Measurements from ENCODE around the gene AGTR1.
"Not testable (repeated sequence)": the region's sequence is repeated elsewhere in the genome, so short reads cannot be mapped to it uniquely, and the experiment has no call there.

Gene AGTR1

DNA sequence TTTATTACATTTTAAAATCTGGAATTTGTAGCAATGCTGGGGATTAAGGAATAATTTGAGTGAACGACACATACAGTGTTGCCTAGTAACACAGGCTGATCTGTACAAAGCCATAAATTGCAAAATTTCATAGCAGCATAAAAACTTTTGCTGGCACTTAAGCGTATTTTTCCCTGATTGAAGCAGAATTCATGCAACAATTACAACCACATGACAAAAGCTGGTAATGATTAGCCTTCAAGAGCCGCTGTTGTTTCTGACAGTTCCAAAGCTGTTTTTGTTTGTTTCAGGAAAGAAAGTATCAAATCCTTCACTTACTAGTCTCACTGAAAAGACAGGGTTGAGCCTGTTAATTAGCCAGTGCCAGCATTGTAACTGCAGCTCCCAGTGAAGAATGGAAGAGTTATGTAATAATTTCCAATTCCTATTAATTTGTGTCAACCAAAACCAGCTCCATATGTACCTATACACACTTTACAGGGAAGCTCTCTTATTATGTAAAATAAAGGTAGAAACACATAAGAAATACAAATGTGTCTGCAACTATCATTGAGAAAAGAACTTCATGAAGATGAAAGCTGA lies 60.7 kb downstream of the AGTR1 start:
- no peak for DNase-seq (ENCODE audit: low read depth in 2 of 2)

DNA sequence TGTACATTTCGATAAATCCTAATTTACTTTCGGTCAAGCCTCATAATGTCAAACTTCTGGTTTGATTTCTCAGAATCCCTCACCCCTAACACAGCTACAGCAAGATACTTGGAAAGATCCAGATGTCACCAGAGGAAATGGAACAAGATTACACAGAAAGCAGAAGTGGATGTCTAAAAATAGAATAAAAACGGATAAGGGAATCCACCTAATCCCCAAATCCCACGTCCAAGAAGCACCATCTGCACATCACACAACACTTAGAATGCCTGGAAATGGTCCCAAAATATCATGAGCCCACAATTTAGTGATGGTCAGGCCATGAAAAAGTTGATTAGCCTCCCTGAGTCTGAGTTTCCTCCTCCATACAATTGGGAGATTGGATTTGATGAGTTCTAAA lies 61.7 kb downstream of the AGTR1 start:
- no peak for DNase-seq (ENCODE audit: low read depth in 2 of 2)

DNA sequence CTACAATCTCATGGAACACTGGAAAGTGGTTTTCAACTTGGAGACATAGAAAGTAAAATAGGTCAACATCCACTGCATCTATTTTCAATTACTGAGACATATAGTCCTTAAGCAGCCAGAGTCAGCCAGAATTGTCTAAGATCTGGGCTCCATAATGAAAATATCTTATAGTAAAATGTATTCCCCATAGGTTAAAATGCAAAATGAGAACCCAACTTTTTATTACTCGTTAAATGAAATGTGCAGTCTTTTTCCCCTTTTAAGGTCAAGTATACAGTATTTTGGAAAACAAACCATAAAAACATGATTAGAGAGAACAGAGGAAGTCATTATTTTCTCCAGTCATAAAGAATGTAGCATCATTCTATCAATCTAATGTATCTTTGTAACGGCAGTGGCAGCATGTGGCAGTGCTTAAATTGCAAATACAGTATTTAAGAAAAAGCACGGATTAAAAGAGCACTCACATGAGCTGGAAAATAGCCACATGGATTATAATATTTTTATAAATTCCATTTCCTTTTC lies 65.5 kb downstream of the AGTR1 start:
- DNase-seq (ENCODE audit: low read depth in 2 of 2): no peak

DNA sequence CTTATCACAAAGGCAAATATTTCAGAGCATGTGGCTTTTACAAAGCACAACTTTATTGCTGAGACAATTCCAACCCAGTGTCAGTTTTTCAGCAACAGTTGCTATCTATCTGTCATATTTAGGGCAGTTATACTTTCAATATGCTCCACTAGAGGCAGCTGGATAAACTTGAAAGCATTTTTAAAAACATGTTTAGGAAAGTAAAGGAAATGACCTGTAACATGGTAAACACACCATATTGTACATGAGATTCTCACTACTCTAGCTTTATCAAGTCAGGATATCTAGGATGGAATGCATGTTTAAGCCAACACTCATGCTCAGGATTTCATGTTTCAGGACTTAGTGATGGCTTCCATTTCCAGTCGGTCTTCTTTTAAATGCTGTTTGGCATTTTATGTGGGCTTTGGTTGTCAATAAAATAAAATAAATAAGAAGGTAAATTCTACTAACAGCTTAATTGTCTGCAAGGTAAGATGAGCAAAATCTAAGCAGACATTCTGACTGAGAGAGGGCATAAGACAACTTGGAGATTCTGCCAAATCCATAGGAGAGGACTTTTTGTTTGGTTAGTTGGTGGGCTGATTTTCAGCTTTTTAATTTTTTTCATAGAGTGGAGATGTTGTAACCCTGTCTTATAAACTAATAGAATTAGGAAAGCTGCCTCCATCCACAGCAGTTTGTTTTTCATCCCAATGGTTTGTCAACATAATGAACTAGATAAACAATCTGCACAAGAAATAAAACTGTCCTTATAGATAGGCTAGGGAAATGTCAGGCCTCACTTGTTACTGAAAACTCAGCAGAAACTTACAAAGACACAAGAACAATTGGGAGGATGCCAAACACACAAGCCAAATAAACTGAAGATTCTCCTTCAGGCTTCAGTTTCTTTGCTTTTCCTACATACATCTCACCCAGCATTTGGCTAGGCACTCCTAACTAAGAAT lies 66.6 kb downstream of the AGTR1 start:
- DNase-seq (ENCODE audit: low read depth in 2 of 2): no peak

DNA sequence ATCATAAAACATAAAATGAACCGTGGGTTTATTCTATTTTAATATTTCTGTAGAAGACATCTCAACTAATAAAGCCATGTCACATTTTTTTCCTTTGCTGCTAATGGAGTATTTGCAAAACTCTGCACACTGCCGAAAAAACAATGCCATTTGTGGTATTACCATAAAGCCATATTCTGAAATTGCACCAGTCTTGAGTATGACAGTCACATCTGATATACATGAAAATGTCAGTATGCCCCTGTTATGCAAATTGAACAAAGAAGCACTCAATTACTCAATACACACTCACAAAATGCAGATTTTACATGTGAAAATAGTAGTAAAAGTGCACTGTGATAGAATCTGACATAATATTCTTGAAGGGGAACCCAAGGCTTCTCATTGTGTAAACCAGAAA lies 74.7 kb downstream of the AGTR1 start:
- no peak for DNase-seq (ENCODE audit: low read depth in 2 of 2)

DNA sequence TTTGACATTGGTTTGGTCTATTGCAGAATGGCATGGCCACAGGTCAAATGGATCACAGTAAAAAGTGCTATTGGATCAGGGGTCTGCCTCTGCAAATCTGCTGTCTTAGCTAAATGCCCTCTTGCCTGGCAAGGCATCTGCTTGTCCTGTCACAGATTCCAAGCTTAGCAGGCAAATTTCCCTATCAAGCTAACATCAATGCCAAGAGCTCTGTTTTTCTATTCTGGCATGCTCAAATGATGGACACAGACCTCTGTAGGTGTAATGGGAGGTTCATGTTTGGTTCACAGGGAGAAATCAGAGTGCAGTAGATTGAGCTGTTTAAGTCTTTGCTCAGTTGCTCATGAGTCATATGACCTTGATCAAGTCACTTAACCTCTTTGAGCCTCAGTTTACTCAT lies 75.1 kb downstream of the AGTR1 start:
- DNase-seq (ENCODE audit: low read depth in 2 of 2): no peak

DNA sequence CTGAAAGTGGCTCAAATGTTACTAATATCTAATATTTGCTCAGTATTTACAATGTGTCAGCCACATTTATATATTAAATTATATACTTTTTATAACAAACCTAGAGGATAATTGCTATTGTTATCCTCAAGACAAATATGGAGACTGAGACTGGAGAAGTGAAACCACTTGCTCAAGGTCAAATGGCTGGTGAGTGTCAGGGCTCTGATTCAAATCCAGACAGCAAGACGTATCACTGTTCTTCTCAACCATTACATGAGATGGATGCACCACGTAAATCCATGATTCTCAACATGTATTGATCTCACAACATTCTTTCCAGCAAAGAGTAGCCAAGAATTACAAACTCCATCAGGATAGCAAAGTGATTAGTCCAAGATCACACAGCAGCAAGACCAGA lies 76.1 kb downstream of the AGTR1 start:
- no peak for DNase-seq (ENCODE audit: low read depth in 2 of 2)

DNA sequence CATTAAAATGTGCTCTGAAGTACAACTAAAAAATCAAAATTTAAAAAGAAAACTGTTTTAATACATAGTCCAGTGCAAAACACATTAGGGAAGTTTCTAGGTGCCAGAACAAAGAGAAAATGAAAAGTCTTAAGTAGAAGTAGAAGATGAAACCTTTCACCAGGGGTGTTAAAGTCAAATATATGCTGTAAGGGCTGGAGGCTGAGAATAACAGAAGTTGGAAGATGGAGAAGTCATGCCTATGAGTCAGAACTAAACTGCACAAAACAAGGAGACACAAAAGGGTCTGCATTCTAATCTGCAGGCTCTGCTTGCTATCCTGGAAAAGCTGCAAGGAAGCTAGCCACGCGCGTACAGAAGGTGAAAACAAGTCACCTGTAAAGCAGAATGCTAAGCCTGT lies 81.2 kb downstream of the AGTR1 start:
- DNase-seq (ENCODE audit: low read depth in 2 of 2): no peak

DNA sequence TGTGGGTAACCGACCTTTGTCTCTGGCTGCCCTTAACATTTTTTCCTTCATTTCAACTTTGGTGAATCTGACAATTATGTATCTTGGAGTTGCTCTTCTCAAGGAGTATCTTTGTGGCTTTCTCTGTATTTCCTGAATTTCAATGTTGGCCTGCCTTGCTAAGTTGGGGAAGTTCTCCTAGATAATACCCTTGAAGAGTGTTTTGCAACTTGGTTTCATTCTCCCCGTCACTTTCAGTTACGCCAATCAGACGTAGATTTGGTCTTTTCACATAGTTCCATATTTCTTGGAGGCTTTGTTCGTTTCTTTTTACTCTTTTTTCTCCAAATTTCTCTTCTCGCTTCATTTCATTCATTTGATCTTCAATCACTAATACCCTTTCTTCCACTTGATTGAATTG lies 87.3 kb downstream of the AGTR1 start:
- not testable (repeated sequence) for DNase-seq (ENCODE audit: low read depth in 2 of 2)

DNA sequence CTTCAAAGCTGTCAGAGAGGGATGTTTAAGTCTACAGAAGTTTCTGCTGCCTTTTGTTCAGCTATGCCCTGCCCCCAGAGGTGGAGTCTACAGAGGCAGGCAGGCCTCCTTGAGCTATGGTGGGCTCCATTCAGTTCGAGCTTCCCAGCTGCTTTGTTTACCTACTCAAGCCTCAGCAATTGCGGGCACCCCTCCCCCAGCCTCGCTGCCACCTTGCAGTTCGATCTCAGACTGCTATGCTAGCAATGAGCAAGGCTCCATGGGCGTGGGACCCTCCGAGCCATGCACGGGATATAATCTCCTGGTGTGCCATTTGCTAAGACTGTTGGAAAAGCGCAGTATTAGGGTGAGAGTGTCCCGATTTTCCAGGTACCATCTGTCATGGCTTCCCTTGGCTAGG lies 88.5 kb downstream of the AGTR1 start:
- not testable (repeated sequence) for DNase-seq (ENCODE audit: low read depth in 2 of 2)

DNA sequence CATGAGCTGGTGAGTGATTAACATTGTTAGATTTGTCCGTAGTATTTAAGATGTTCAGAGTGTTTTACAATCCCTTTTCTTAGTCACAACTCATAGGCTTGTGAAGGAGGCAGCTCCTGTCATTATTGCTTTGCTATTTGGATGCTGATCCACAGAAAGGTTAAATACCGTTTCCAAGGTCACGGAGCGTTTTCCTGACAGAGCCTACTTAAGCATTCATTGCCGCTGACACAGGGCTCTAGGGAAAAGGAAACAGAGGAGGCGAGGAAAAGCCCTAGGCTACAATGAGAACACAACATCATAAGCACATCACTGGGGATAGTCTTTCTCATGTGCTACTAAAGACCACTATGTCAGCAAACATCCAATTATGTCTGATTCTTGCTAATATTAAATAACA lies 91.4 kb downstream of the AGTR1 start:
- DNase-seq (ENCODE audit: low read depth in 2 of 2): no peak

DNA sequence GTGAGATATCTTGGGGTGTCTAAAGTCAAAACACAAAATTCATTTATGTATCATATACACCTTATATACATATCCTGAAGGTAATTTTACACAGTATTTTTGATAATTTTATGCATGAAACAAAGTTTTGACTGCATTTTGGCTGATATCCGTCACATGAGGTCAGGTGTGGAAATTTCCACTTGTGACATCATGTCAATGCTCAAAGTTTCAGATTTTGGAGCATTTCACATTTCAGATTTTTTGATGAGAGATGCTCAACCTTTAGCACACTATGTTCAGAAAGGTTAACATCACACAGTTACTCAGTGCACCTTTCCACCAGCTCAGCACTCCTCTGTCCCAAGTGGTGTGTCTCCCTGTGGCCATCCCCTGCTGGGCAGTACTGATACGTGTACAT lies 92.2 kb downstream of the AGTR1 start:
- no peak for DNase-seq (ENCODE audit: low read depth in 2 of 2)

DNA sequence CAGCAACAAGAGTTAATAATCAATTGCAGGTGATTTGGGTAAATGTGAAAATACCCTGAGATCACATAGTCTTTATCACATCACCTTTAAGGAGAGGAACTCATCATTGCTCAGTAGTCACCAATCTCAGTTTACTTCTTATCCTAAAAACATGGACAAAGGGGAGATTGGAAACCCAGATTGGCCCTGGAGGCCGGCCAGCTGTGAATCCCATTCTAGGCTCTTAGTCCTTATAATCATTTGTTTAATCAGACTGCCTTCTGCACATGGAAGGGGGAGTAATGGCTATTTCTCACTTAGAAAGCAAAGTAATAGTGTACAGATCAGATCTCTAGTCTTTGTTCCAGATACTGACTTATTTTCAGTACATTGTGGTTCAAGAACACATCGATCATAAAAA lies 92.7 kb downstream of the AGTR1 start:
- DNase-seq (ENCODE audit: low read depth in 2 of 2): no peak

DNA sequence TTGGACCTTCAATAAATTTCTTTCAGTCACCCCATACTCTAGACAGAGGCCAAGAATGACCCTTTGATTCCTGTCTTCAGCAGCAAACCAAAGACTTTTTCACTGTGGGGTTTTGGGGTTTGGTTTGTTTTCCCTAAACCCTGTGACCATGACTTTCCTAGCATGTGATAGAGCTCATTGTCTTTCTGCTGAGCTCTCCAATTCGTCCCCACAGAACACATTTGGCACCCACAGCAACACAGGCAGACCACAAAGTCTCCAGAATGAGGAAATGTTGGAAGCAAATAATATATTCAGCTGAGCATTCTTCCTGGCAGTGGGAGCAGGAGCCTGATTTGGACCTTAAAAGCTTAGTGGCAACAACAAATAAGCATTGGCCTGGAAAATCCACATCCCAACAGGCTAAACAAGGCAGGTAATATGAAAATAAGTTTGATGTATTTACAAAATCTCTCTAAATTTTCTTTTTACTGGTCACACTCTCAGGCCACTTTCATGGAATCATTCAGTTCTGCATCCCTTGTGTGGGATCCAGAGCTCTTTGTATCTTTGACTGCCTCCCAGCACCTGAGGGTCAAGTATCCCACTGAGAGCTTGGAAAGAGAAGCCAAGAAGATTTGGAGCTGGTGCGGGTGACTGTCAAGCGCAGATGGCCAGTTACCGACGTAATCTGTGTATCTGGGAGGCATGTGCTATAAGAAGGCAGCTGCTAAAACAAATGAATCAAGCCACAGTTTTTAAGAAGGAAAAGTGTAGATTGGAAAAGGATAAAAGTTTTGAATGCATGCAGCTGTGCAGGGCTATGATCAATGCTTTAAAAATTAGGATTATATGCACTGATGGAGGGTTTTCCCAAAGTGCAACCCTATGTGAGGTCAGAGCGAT lies 93.4 kb downstream of the AGTR1 start:
- no peak for DNase-seq (ENCODE audit: low read depth in 2 of 2)

DNA sequence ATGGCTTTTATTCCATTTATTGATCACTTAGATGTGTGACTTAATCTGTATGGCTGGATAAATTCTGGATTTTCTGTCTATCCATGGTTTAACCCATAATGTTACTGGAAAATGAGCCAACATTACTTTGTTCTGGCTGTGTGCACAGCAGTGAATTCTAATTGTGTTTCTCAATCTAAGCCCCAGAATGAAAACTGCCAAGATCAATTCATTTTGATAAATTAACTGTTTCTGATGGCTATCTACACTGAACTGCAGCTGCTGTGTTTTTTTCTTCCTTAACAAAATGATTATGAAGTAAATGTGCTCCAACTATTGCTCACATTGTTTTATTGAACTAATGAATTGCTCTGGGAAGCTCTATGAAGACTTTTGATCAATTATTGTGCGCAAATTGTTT lies 94.2 kb downstream of the AGTR1 start:
- DNase-seq (ENCODE audit: low read depth in 2 of 2): no peak

DNA sequence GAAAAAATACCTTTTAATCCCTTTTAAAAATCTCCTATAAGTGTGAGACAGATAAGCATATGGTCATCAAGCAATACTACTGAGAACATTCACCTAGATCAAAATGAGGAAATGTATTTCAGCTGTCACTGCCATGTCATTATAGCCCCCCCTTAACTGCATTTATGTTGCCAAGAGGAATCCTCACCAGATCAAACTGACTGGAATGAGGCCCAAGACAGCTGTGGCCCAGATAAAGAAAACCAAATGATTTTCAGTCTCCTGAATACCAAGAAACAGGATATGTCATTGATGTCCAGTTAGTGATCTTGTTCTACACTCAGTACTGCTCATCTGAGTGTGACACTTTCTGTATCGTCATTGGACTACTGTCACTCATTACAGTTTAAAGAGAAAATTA lies 94.8 kb downstream of the AGTR1 start:
- DNase-seq (ENCODE audit: low read depth in 2 of 2): no peak

Data from stimulated activated CD8-positive, alpha-beta memory T cell treated with anti-CD3 and anti-CD28 coated beads, Interleukin-2, amount 100 ng/mL, for 48 hours (primary cell).